HG03280 (cell line): ENCODE measurements around the gene FASTKD3.

Source experiments
- ATAC-seq: cut with Tn5 transposase; IDR thresholded peaks from one replicate; pipeline ENCODE4 v1.9.1; 2021; ENCODE audit warnings: mild to moderate bottlenecking, moderate library complexity; ENCODE audit not compliant: unreplicated experiment

FASTKD3 gene

GRCh38 chr5:7850395-7851239, 18.2 kb downstream of the FASTKD3 start, which contains the start of gene CFAP90:
Gene CFAP90, minus strand, starts transcription at chr5:7851133. Its CDS starts 112 bp downstream, at chr5:7851021.
- no peak for ATAC-seq

DNA sequence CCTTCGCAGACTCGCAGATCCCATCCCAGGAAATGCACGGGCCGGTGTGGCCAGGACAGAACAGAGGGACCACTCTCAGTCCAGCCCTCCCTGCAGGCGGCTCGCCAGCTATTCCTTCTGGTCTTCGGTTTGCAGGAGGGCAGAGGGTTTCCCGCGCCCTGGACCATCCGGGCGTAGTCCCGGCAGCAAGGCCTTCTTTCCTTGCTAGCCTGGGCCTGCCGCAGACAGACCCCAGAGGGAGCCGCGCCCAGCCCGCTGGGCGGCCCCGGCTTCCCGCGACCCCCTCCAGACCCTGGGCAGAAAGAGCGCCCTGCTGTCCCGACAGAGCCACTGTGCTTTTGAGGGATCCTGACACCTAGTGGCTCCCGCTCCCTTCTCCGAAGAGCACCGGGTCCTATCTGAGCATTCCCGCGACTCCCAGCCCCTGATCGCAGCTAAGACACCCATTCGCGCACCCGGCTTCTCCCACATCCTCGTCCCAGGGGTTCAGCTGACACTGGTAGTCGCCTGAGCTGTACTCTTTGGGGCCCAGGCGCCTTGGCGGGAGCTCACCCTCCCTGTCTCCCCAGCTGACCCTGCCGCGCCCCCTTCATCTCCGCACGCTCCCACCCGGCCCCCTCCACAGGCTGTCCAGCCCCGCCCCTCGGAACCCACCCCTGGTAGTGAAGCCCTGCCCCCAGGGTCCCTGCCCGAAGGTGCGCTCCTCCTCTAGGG, 19.0 kb downstream of the FASTKD3 start:
- no peak for ATAC-seq

- ATAC-seq, result no peak
These were observed 20.5 kb downstream of the FASTKD3 start for GRCh38 chr5:7848296-7848695.

GRCh38 chr5:7846327-7846726, 22.5 kb downstream of the FASTKD3 start:
- ATAC-seq, result no peak

- no peak for ATAC-seq
These were observed 23.3 kb downstream of the FASTKD3 start for GRCh38 chr5:7845557-7845956.

DNA sequence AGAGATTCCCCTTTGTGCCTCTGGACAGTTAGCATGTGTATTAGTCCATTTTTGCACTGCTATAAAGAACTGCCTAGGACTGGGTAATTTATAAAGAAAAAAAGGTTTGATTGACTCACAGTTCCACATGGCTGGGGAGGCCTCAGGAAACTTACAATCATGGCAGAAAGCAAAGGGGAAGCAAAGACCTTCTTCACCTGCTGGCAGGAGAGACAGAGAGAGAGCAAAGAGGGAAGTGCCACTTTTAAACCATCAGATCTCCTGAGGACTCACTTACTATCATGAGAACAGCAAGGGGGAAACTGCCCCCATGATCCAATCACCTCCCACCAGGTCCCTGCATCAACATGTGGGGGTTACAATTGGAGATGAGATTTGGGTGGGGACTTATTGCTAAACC, 23.9 kb downstream of the FASTKD3 start:
- no peak for ATAC-seq

- ATAC-seq, result no peak
These were observed 26.3 kb downstream of the FASTKD3 start for GRCh38 chr5:7842531-7842930.

- no peak for ATAC-seq
These were observed 31.4 kb downstream of the FASTKD3 start for GRCh38 chr5:7837403-7837802.

- no peak for ATAC-seq
These were observed 33.8 kb downstream of the FASTKD3 start for GRCh38 chr5:7834982-7835381.

DNA sequence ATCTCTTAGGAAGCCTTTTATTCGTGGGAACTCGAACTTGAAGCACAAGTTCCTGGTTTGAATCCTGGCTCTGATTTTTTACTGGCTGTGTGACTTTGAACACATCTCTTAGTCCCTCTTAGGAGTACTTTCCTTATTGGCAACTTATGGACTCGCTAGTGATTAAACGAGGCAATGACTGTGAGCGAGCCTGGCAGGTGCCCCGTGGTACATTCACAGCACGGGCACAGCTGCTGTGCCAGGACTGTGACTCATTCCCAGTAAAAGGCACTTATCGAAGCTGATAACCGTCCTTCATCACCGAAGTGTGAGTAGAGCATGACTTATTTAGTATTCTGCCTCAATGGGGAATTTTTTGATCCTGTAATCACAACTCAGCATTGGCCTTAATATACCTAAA, 40.6 kb downstream of the FASTKD3 start:
- no peak for ATAC-seq

DNA sequence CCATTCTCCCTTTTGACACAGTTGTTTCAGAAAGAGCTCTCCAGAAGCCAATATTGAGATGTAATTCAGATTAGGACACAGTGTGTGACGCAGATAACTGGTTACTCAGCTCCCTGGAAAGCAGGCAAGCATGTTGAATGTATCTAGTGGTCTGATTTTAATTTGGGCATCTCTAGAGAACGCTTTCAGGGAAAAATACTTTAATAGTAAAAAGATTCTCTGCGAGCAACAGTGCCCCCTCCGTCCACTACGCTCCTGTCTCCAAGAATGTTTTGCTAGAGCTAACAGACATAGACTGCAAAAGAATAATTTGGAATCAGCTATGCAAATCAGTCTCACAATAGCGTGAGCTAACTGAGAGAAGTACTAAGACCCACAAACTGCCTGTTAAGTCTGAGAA, 41.2 kb downstream of the FASTKD3 start:
- ATAC-seq, result no peak

GRCh38 chr5:7825630-7826029, 43.2 kb downstream of the FASTKD3 start:
- ATAC-seq, result no peak

DNA sequence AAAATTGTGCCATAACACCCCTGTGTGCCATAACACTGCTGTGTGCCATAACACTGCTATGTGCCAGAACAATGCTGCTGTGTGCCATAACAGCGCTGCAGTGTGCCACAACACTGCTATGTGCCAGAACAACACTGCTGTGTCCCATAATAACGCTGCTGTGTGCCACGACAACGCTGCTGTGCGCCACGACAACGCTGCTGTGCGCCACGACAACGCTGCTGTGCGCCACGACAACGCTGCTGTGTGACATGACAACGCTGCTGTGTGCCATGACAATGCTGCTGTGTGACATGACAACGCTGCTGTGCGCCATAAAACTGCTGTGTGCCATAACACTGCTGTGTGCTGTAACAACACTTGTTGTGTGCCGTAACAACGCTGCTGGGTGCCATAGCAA, 43.8 kb downstream of the FASTKD3 start:
- no peak for ATAC-seq

DNA sequence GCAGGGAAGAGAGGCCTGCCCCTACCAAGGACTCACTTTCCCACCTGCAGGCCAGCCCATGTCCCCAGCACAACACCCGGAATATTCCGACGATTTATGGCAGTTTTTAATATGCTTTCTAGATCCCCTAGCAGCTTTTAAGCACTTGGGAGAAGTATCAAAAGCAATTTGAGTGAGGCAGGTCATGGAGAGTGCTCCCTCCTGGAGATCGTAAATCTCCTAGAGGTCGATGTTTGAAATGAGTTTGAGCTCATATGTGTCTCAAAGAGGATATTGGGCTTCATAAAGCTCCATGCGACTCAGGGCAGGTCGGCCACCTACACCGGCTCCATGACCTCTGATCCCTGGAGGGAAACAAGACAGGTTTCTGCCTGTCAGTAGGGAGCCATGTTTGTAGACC, 45.2 kb downstream of the FASTKD3 start:
- no peak for ATAC-seq

DNA sequence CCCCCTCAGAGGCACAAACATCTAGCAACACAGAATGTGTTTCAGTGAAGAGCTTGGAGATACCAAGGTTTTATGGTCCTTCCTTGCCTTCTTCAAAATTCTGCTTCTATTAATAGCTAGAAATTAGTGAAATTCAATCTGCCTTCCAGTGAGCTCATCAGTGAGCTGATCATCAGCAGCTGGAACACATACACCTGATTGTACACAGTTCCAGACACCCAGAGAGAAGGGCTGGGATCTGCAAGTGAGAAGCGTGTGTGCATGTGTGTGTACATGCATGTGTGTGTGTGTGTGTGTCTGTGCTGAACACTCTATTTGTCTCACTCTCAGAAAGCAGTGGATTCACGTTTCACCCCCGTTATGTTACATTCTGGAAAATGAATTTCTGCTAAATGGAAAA, 46.4 kb downstream of the FASTKD3 start:
- ATAC-seq, result no peak

GRCh38 chr5:7816535-7816901, 52.3 kb downstream of the FASTKD3 start:
- no peak for ATAC-seq

DNA sequence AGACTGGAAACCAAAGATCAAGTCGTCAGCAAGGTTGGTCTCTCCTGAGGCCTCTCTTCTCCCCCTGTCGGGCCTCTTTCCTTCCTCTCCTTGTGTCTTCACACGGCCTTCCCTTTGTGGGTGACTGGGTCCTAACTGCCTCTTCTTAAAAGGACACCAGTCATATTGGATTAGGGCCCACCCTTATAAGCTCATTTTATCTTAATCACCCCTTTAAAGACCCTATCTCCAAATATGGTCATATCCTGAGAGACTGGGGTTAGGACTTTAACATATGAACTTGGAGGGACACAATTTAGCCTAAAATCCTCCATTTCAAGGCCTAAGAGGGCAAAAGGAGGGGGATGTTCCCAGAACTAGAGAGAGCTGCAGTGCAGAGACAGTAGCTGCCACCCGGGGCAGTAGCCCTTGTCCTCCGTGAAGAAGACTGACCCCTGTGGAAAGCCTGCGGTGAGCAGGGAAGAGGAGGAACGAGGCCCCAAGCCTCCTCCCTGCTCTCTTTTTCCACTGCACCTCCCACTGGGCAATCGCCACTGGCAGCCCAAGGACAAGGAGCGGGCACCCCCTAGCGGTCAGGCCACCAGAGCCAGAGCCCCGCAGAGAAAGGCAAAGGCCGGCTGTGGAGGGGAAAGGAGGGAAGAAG, 52.8 kb downstream of the FASTKD3 start:
- peak; percentile 82 for ATAC-seq

- ATAC-seq, result no peak
These were observed 54.0 kb downstream of the FASTKD3 start for GRCh38 chr5:7814816-7815215.

DNA sequence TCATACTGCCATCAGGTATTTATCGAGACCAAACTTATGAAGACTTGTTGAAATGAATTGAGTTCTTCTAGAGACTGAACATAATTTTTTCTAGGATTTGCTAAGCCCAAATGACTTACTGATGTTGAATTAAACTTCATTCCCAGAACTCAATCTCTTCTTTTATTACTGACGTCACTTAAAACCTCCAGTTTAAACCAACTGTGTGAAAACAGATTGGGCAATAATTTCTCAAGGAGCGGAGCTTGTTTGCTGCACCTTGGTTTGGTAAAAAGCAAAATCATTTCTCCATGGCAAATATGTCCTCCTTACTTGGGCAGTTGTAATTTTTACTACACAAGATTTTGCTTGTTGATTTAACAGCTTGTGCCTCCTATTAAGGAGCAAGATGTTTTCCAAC, 55.3 kb downstream of the FASTKD3 start:
- ATAC-seq, result no peak

GRCh38 chr5:7813007-7813406, 55.8 kb downstream of the FASTKD3 start:
- ATAC-seq, result no peak

- ATAC-seq, result no peak
These were observed 57.1 kb downstream of the FASTKD3 start for GRCh38 chr5:7811715-7812114.
